HEK293 (cell line): ENCODE measurements around the gene EML1.

Experiments used
- BCL11A ChIP-seq: fragments of 450-650 bp; formaldehyde crosslinking; IDR thresholded peaks from 2 replicates; pipeline ENCODE4 v1.5.1; 2016; ENCODE audit warnings: low read depth, missing biosample characterization, missing genetic modification characterization
- GLIS1 ChIP-seq: fragments of 450-650 bp; formaldehyde crosslinking; IDR thresholded peaks from 2 replicates; pipeline ENCODE4 v1.5.1; 2016; ENCODE audit warnings: missing biosample characterization, missing genetic modification characterization
- HIC1 ChIP-seq: fragments of 450-650 bp; formaldehyde crosslinking; IDR thresholded peaks from 2 replicates; pipeline ENCODE4 v1.5.1; 2016; ENCODE audit warnings: missing biosample characterization, missing genetic modification characterization
- KLF10 ChIP-seq: fragments of 450-650 bp; IDR thresholded peaks from 2 replicates; pipeline ENCODE4 v1.5.1; 2018; ENCODE audit warnings: missing biosample characterization, mild to moderate bottlenecking, missing genetic modification characterization
- KLF17 ChIP-seq: fragments of 450-650 bp; formaldehyde crosslinking; IDR thresholded peaks from 2 replicates; pipeline ENCODE4 v1.5.1; 2016; ENCODE audit warnings: missing biosample characterization, missing genetic modification characterization
- KLF7 ChIP-seq: fragments of 450-650 bp; formaldehyde crosslinking; IDR thresholded peaks from 2 replicates; pipeline ENCODE4 v1.5.1; 2016; ENCODE audit warnings: missing biosample characterization, missing genetic modification characterization, borderline replicate concordance
- KLF9 ChIP-seq: fragments of 450-650 bp; formaldehyde crosslinking; IDR thresholded peaks from 2 replicates; pipeline ENCODE4 v1.5.1; 2016; ENCODE audit warnings: missing biosample characterization, missing genetic modification characterization, low read depth
- PRDM1 ChIP-seq: fragments of 450-650 bp; formaldehyde crosslinking; IDR thresholded peaks from 2 replicates; pipeline ENCODE4; 2016; ENCODE audit warnings: missing biosample characterization, missing genetic modification characterization
- PRDM2 ChIP-seq: fragments of 450-650 bp; formaldehyde crosslinking; IDR thresholded peaks from 2 replicates; pipeline ENCODE4 v1.5.1; 2016; ENCODE audit warnings: missing biosample characterization, missing genetic modification characterization, borderline replicate concordance
- ZBTB48 ChIP-seq: fragments of 450-650 bp; formaldehyde crosslinking; IDR thresholded peaks from 2 replicates; pipeline ENCODE4 v1.5.1; 2016; ENCODE audit warnings: missing biosample characterization, missing genetic modification characterization
- ZFHX2 ChIP-seq: fragments of 450-650 bp; formaldehyde crosslinking; conservative IDR thresholded peaks from 2 replicates; pipeline ENCODE4 v1.5.1; 2016; ENCODE audit warnings: missing biosample characterization, missing genetic modification characterization
- ZNF10 ChIP-seq: fragments of 450-650 bp; formaldehyde crosslinking; IDR thresholded peaks from 2 replicates; pipeline ENCODE4 v1.5.1; 2017; ENCODE audit warnings: missing biosample characterization, missing genetic modification characterization
- ZNF16 ChIP-seq: fragments of 450-650 bp; formaldehyde crosslinking; IDR thresholded peaks from 2 replicates; pipeline ENCODE4 v1.5.1; 2016; ENCODE audit warnings: low read depth, missing biosample characterization, missing genetic modification characterization
- ZNF184 ChIP-seq: fragments of 450-650 bp; IDR thresholded peaks from 2 replicates; pipeline ENCODE4 v1.5.1; 2018; ENCODE audit warnings: missing biosample characterization, mild to moderate bottlenecking, missing genetic modification characterization
- ZNF26 ChIP-seq: fragments of 450-650 bp; formaldehyde crosslinking; IDR thresholded peaks from 2 replicates; pipeline ENCODE4 v1.5.1; 2016; ENCODE audit warnings: missing biosample characterization, missing genetic modification characterization
- ZNF280C ChIP-seq: fragments of 450-650 bp; formaldehyde crosslinking; IDR thresholded peaks from 2 replicates; pipeline ENCODE4 v1.5.1; 2016; ENCODE audit warnings: missing biosample characterization, missing genetic modification characterization
- ZNF324 ChIP-seq: fragments of 450-650 bp; formaldehyde crosslinking; IDR thresholded peaks from 2 replicates; pipeline ENCODE4 v1.5.1; 2016; ENCODE audit warnings: missing biosample characterization, missing genetic modification characterization
- ZNF354C ChIP-seq: fragments of 450-650 bp; formaldehyde crosslinking; IDR thresholded peaks from 2 replicates; pipeline ENCODE4 v1.5.1; 2016; ENCODE audit warnings: missing biosample characterization, missing genetic modification characterization, low read depth, borderline replicate concordance
- ZNF488 ChIP-seq: fragments of 450-650 bp; formaldehyde crosslinking; IDR thresholded peaks from 2 replicates; pipeline ENCODE4 v1.5.1; 2016; ENCODE audit warnings: missing biosample characterization, missing genetic modification characterization
- ZNF510 ChIP-seq: fragments of 450-650 bp; formaldehyde crosslinking; IDR thresholded peaks from 2 replicates; pipeline ENCODE4 v1.5.1; 2018; ENCODE audit warnings: mild to moderate bottlenecking, missing genetic modification characterization, missing biosample characterization; ENCODE audit not compliant: insufficient replicate concordance
- ZNF521 ChIP-seq: fragments of 450-650 bp; formaldehyde crosslinking; IDR thresholded peaks from 2 replicates; pipeline ENCODE4 v1.5.1; 2017; ENCODE audit warnings: missing biosample characterization, mild to moderate bottlenecking, missing genetic modification characterization
- ZNF548 ChIP-seq: fragments of 450-650 bp; formaldehyde crosslinking; IDR thresholded peaks from 2 replicates; pipeline ENCODE4 v1.5.1; 2016; ENCODE audit warnings: missing biosample characterization, missing genetic modification characterization
- ZNF585B ChIP-seq: fragments of 450-650 bp; formaldehyde crosslinking; IDR thresholded peaks from 2 replicates; pipeline ENCODE4 v1.5.1; 2016; ENCODE audit warnings: missing biosample characterization, missing genetic modification characterization
- ZNF707 ChIP-seq: fragments of 450-650 bp; formaldehyde crosslinking; IDR thresholded peaks from 2 replicates; pipeline ENCODE4 v1.5.1; 2016; ENCODE audit warnings: missing biosample characterization, missing genetic modification characterization
- ZNF747 ChIP-seq: fragments of 450-650 bp; formaldehyde crosslinking; IDR thresholded peaks from 2 replicates; pipeline ENCODE4 v1.5.1; 2016; ENCODE audit warnings: missing biosample characterization, missing genetic modification characterization
- ZNF76 ChIP-seq: fragments of 450-650 bp; formaldehyde crosslinking; IDR thresholded peaks from 2 replicates; pipeline ENCODE4; 2016; ENCODE audit warnings: low read depth, missing biosample characterization, missing genetic modification characterization, borderline replicate concordance

Gene EML1

GRCh38 chr14:99879401-99880295 lies 86.4 kb downstream of the EML1 start (continued):
- TF ChIP-seq ZNF10 (tag by site-specific recombination), result no peak
- TF ChIP-seq ZNF488 (tag by site-specific recombination), result no peak
- TF ChIP-seq ZBTB48, result no peak
- TF ChIP-seq ZNF707, result no peak
- TF ChIP-seq GLIS1 (tag by site-specific recombination), result no peak
- peak; percentile 57 for TF ChIP-seq ZFHX2 (tag by site-specific recombination)
- no peak for TF ChIP-seq ZNF354C (tag by site-specific recombination)
- TF ChIP-seq ZNF521 (tag by site-specific recombination), result no peak
- no peak for TF ChIP-seq KLF17 (tag by site-specific recombination)
- TF ChIP-seq BCL11A (tag by site-specific recombination), result no peak
- TF ChIP-seq ZNF26 (tag by site-specific recombination), result no peak
- TF ChIP-seq ZNF510 (tag by site-specific recombination), result no peak
- TF ChIP-seq ZNF747 (tag by site-specific recombination), result no peak
- TF ChIP-seq ZNF16 (tag by site-specific recombination), result no peak
- no peak for TF ChIP-seq PRDM1
- no peak for TF ChIP-seq KLF7 (tag by site-specific recombination)
- no peak for TF ChIP-seq HIC1
- TF ChIP-seq ZNF324 (tag by site-specific recombination), result no peak
- TF ChIP-seq ZNF585B (tag by site-specific recombination), result no peak
- TF ChIP-seq ZNF76 (tag by site-specific recombination), result no peak
- TF ChIP-seq ZNF280C (tag by site-specific recombination), result no peak
- no peak for TF ChIP-seq ZNF184 (tag by site-specific recombination)
- TF ChIP-seq KLF9, result no peak
- TF ChIP-seq PRDM2 (tag by site-specific recombination), result no peak
- TF ChIP-seq ZNF548, result no peak
- TF ChIP-seq KLF10 (tag by site-specific recombination), result no peak
